MCF 10A (cell line): ENCODE data around the gene SAMD4A. TPM values are rescaled to one million over a fixed set of nuclear protein-coding genes. Genes with fewer than 3 reads are reported as not detected.

Source experiments
- BruUV-seq: library from RNA; stranded (reverse); fragments of 400-500 nt; replicated peaks from 2 replicates; lab custom pipeline; 2021; lab: Mats Ljungman, UMichigan
- CTCF ChIA-PET: fragments of 300-600 bp; sonication (Branson Sonifier 250); formaldehyde crosslinking; extraction: SDS; loops from one replicate; lab custom pipeline; 2021; ENCODE audit warnings: antibody characterized with exemption, inconsistent platforms; lab: Yijun Ruan, JAX
- POLR2A ChIA-PET: fragments of 300-600, 350-650 bp; sonication (Branson Sonifier 250); formaldehyde crosslinking; extraction: SDS; loops from one replicate; lab custom pipeline; 2020; ENCODE audit warnings: antibody characterized with exemption, inconsistent platforms; lab: Yijun Ruan, JAX
- DNase-seq: peaks from one replicate; pipeline ENCODE4 v3.0.0-alpha.2; 2018; ENCODE audit not compliant: unreplicated experiment
- H3K27ac Mint-ChIP-seq: one replicate; pipeline ENCODE4 v1.8.0; 2022; ENCODE audit warnings: mild to moderate bottlenecking, low read depth, mixed read lengths; ENCODE audit not compliant: unreplicated experiment
- H3K27me3 Mint-ChIP-seq: one replicate; pipeline ENCODE4 v1.8.0; 2022; ENCODE audit warnings: mixed read lengths; ENCODE audit not compliant: insufficient read depth, unreplicated experiment
- H3K36me3 Mint-ChIP-seq: one replicate; pipeline ENCODE4 v1.8.0; 2022; ENCODE audit warnings: mild to moderate bottlenecking, moderate library complexity, mixed read lengths; ENCODE audit not compliant: insufficient read depth, unreplicated experiment
- H3K4me1 Mint-ChIP-seq: one replicate; pipeline ENCODE4 v1.8.0; 2022; ENCODE audit warnings: mixed read lengths; ENCODE audit not compliant: insufficient read depth, unreplicated experiment
- H3K4me3 Mint-ChIP-seq: one replicate; pipeline ENCODE4 v1.8.0; 2022; ENCODE audit warnings: mild to moderate bottlenecking, moderate library complexity, mixed read lengths; ENCODE audit not compliant: unreplicated experiment
- H3K9me3 Mint-ChIP-seq: one replicate; pipeline ENCODE4 v1.8.0; 2022; ENCODE audit warnings: mixed read lengths; ENCODE audit not compliant: unreplicated experiment
- CTCF ChIP-seq: fragments of 200-600 bp; IDR thresholded peaks from one replicate; pipeline ENCODE4 v1.8.0; 2022; ENCODE audit warnings: antibody characterized with exemption, mild to moderate bottlenecking; ENCODE audit not compliant: unreplicated experiment
- intact Hi-C: fragments of 100-400 bp; cut with micrococcal nuclease; formaldehyde crosslinking; loops from 2 replicates; pipeline ENCODE4 v1.14.1; 2022
- total RNA-seq: library from RNA; stranded (reverse); gene quantifications from 2 replicates; pipeline ENCODE4 v1.2.3, GENCODE V29; 2022

SAMD4A gene
- total RNA-seq, 1 experiment from 2014 or later: 63.5 TPM

GRCh38 chr14:54642121-54642520 is 75.2 kb downstream of the SAMD4A start:
- Mint-ChIP-seq H3K4me3 (no peak overlapping the region), H3K4me1 (peaks cover 19% of the 10 kb centered on the region), H3K27ac (no peak overlapping the region), H3K36me3 (no peaks in the 10 kb centered on the region), H3K27me3 (no peaks in the 10 kb centered on the region), H3K9me3 (no peaks in the 10 kb centered on the region)
- BruUV-seq: no TSS peak
- no peak for TF ChIP-seq CTCF
- intact Hi-C loops: no loop called here
- DNase-seq: no peak
- POLR2A ChIA-PET: interaction anchor here (0.6 to 1.9 kb wide), 4 partner anchors 11 to 207 kb away, joined by 3 to 10 read pairs (median 4); partner anchors contain the start of gene SAMD4A
- CTCF ChIA-PET: interaction anchor here (0.7 to 2.8 kb wide), 8 partner anchors 11 to 78 kb away, joined by 3 to 19 read pairs (median 4); partner anchors contain the start of gene SAMD4A

- Mint-ChIP-seq H3K4me3 (no peak overlapping the region), H3K36me3 (no peaks in the 10 kb centered on the region), H3K27me3 (no peaks in the 10 kb centered on the region), H3K27ac (no peak overlapping the region), H3K9me3 (no peaks in the 10 kb centered on the region), H3K4me1 (peaks cover 12% of the 10 kb centered on the region)
- no TSS peak for BruUV-seq
- ChIA-PET CTCF (interaction anchor here (0.7 to 2.8 kb wide), 13 partner anchors 12 to 79 kb away, joined by 3 to 19 read pairs (median 4); partner anchors contain the start of gene SAMD4A), POLR2A (interaction anchor here (0.6 to 1.9 kb wide), 7 partner anchors 10 to 206 kb away, joined by 3 to 10 read pairs (median 4); partner anchors contain the start of gene SAMD4A)
- intact Hi-C loops: no loop called here
- peak; percentile 24 for DNase-seq
- TF ChIP-seq CTCF: no peak
Observed at GRCh38 chr14:54642801-54643695, 76.1 kb downstream of the SAMD4A start.

- CTCF ChIA-PET: interaction anchor here (0.6 to 2.8 kb wide), 9 partner anchors 11 to 203 kb away, joined by 3 to 19 read pairs (median 3); partner anchors contain the start of genes CNIH1 and SAMD4A
Observed at GRCh38 chr14:54643696-54644176, 76.8 kb downstream of the SAMD4A start.

More at GRCh38 chr14:54643696-54644176, 76.8 kb downstream of the SAMD4A start:
- intact Hi-C loops: no loop called here
- H3K4me3 Mint-ChIP-seq: no peak overlapping the region
- no peaks in the 10 kb centered on the region for H3K36me3 Mint-ChIP-seq
- POLR2A ChIA-PET: interaction anchor here (1.3 to 1.9 kb wide), 4 partner anchors 9 to 79 kb away, joined by 3 to 10 read pairs (median 4); partner anchors contain the start of gene SAMD4A
- no TSS peak for BruUV-seq
- no peaks in the 10 kb centered on the region for H3K9me3 Mint-ChIP-seq
- H3K27ac Mint-ChIP-seq: no peak overlapping the region
- H3K4me1 Mint-ChIP-seq: peaks cover 12% of the 10 kb centered on the region
- no peak for DNase-seq
- TF ChIP-seq CTCF: no peak
- no peaks in the 10 kb centered on the region for H3K27me3 Mint-ChIP-seq
